Astrocyte (in vitro differentiated cells and primary cell): Measurements from ENCODE around the gene AP4B1. TPM values are rescaled to one million over a fixed set of nuclear protein-coding genes. Genes with fewer than 3 reads are reported as not detected.

Source experiments
- DNase-seq: peaks from one replicate; pipeline ENCODE4 v3.0.0-alpha.2; 2010; ENCODE audit warnings: low read depth
- FAIRE-seq: peaks from 2 replicates; lab custom pipeline; 2011; peaks lifted over from hg19 to GRCh38; lab: Jason Lieb, UNC
- H2AFZ ChIP-seq: 2 replicates; pipeline ENCODE4 v1.6.0; 2012; ENCODE audit warnings: low read depth, low read length, inconsistent platforms
- H3K27ac ChIP-seq: 2 replicates; pipeline ENCODE4 v1.5.1; 2011; ENCODE audit warnings: low read depth, low read length, inconsistent platforms
- H3K27me3 ChIP-seq: 2 replicates; pipeline ENCODE4 v1.6.0; 2011; ENCODE audit warnings: low read length, inconsistent platforms; ENCODE audit not compliant: insufficient read depth
- H3K36me3 ChIP-seq: 2 replicates; pipeline ENCODE4 v1.5.1; 2011; ENCODE audit warnings: low read length, inconsistent platforms; ENCODE audit not compliant: insufficient read depth
- H3K4me1 ChIP-seq: 2 replicates; pipeline ENCODE4 v1.5.1; 2011; ENCODE audit warnings: low read length, inconsistent platforms; ENCODE audit not compliant: insufficient read depth
- H3K4me2 ChIP-seq: 2 replicates; pipeline ENCODE4 v1.6.0; 2012; ENCODE audit warnings: low read length, inconsistent platforms
- H3K4me3 ChIP-seq: 2 replicates; pipeline ENCODE4 v1.5.1; 2011; ENCODE audit warnings: low read depth, mild to moderate bottlenecking, low read length, inconsistent platforms; ENCODE audit not compliant: insufficient read depth
- H3K79me2 ChIP-seq: 2 replicates; pipeline ENCODE4 v1.6.0; 2012; ENCODE audit warnings: mild to moderate bottlenecking, low read length, inconsistent platforms; ENCODE audit not compliant: insufficient read depth
- H3K9ac ChIP-seq: 2 replicates; pipeline ENCODE4 v1.6.0; 2012; ENCODE audit warnings: mild to moderate bottlenecking, low read length, inconsistent platforms
- H3K9me3 ChIP-seq: 2 replicates; pipeline ENCODE4 v1.5.1; 2012; ENCODE audit warnings: low read depth, mild to moderate bottlenecking, low read length, inconsistent platforms; ENCODE audit not compliant: insufficient read depth
- H4K20me1 ChIP-seq: 2 replicates; pipeline ENCODE4 v1.6.0; 2012; ENCODE audit warnings: low read length, inconsistent platforms; ENCODE audit not compliant: insufficient read depth
- H3K27ac Mint-ChIP-seq: one replicate; pipeline ENCODE4 v1.8.0; 2021; ENCODE audit warnings: mild to moderate bottlenecking, mixed read lengths; ENCODE audit not compliant: unreplicated experiment
- H3K27me3 Mint-ChIP-seq: one replicate; pipeline ENCODE4 v1.8.0; 2021; ENCODE audit warnings: low read depth, mixed read lengths; ENCODE audit not compliant: unreplicated experiment
- H3K36me3 Mint-ChIP-seq: one replicate; pipeline ENCODE4 v1.8.0; 2021; ENCODE audit warnings: low read depth, mixed read lengths; ENCODE audit not compliant: unreplicated experiment
- H3K4me1 Mint-ChIP-seq: one replicate; pipeline ENCODE4 v1.8.0; 2021; ENCODE audit warnings: low read depth, mixed read lengths; ENCODE audit not compliant: unreplicated experiment
- H3K4me3 Mint-ChIP-seq: one replicate; pipeline ENCODE4 v1.8.0; 2021; ENCODE audit warnings: mild to moderate bottlenecking, moderate library complexity, mixed read lengths; ENCODE audit not compliant: unreplicated experiment
- H3K9me3 Mint-ChIP-seq: one replicate; pipeline ENCODE4 v1.8.0; 2021; ENCODE audit warnings: mild to moderate bottlenecking, mixed read lengths; ENCODE audit not compliant: unreplicated experiment
- CTCF ChIP-seq: IDR thresholded peaks from 2 replicates; pipeline ENCODE4 v1.5.1; 2011; ENCODE audit warnings: low read depth, mild to moderate bottlenecking, inconsistent platforms, low read length, moderate library complexity; ENCODE audit not compliant: insufficient read depth
- EZH2 ChIP-seq: IDR thresholded peaks from 2 replicates; pipeline ENCODE4 v1.6.1; 2012; ENCODE audit warnings: mild to moderate bottlenecking, low read length, inconsistent platforms; ENCODE audit not compliant: insufficient read depth
- total RNA-seq: library from RNA; stranded (reverse); gene quantifications from 2 replicates; pipeline ENCODE4 v1.2.1, GENCODE V29; 2021

AP4B1 gene
- total RNA-seq, 1 donor from 2014 or later, result 14.9 TPM

- H3K9me3 Mint-ChIP-seq, result no peaks in the 10 kb centered on the region
- no peak for FAIRE-seq
- H3K27ac Mint-ChIP-seq, result no peak within 1 kb of the TSS
- no peaks in the 10 kb centered on the region for H3K36me3 ChIP-seq
- H3K9ac ChIP-seq, result no peak within 1 kb of the TSS
- TF ChIP-seq CTCF, result no peak
- TF ChIP-seq EZH2, result no peak
- H3K4me2 ChIP-seq, result no peak within 1 kb of the TSS
- no peak within 1 kb of the TSS for H3K4me3 Mint-ChIP-seq
- no peak within 1 kb of the TSS for H2AFZ ChIP-seq
- no peaks in the 10 kb centered on the region for H4K20me1 ChIP-seq
- DNase-seq, result no peak
- H3K27me3 ChIP-seq, result no peaks in the 10 kb centered on the region
- no peak within 1 kb of the TSS for H3K4me3 ChIP-seq
- no peaks in the 10 kb centered on the region for H3K36me3 Mint-ChIP-seq
- no peaks in the 10 kb centered on the region for H3K9me3 ChIP-seq
- H3K4me1 ChIP-seq, result no peaks in the 10 kb centered on the region
- no peaks in the 10 kb centered on the region for H3K79me2 ChIP-seq
- no peaks in the 10 kb centered on the region for H3K4me1 Mint-ChIP-seq
- H3K27ac ChIP-seq, result no peak within 1 kb of the TSS
- H3K27me3 Mint-ChIP-seq, result peaks cover 3% of the 10 kb centered on the region
Measured at GRCh38 chr1:113887402-113888175, 17.0 kb downstream of the AP4B1 start, which contains the start of gene BCL2L15. Gene BCL2L15 (minus strand): TSS chr1:113887581. CDS start chr1:113887375, 206 bp downstream.

- no peaks in the 10 kb centered on the region for H3K36me3 ChIP-seq
- no peak overlapping the region for H2AFZ ChIP-seq
- DNase-seq (no peak), FAIRE-seq (no peak)
- no peaks in the 10 kb centered on the region for H4K20me1 ChIP-seq
- H3K27me3 ChIP-seq, result no peaks in the 10 kb centered on the region
- H3K9me3 Mint-ChIP-seq, result no peaks in the 10 kb centered on the region
- no peak overlapping the region for H3K4me2 ChIP-seq
- no peak overlapping the region for H3K27ac ChIP-seq
- H3K4me1 Mint-ChIP-seq, result no peaks in the 10 kb centered on the region
- H3K27me3 Mint-ChIP-seq, result peaks cover 3% of the 10 kb centered on the region
- no peak overlapping the region for H3K9ac ChIP-seq
- H3K4me1 ChIP-seq, result no peaks in the 10 kb centered on the region
- H3K4me3 Mint-ChIP-seq, result no peak overlapping the region
- H3K9me3 ChIP-seq, result no peaks in the 10 kb centered on the region
- H3K27ac Mint-ChIP-seq, result no peak overlapping the region
- TF ChIP-seq EZH2 (no peak), CTCF (no peak)
- H3K4me3 ChIP-seq, result no peak overlapping the region
- H3K79me2 ChIP-seq, result no peaks in the 10 kb centered on the region
- no peaks in the 10 kb centered on the region for H3K36me3 Mint-ChIP-seq
Measured at GRCh38 chr1:113886417-113887401, 17.9 kb downstream of the AP4B1 start.
